ENCODE data around the gene ZFY. TPM values are rescaled to one million over a fixed set of nuclear protein-coding genes. Genes with fewer than 3 reads are reported as not detected.

Gene ZFY
- total and polyA plus RNA-seq, 10 of the 15 experiments (the other 5 are each of a cell fraction or from before 2014, with no cell fraction given), result not detected

DNA sequence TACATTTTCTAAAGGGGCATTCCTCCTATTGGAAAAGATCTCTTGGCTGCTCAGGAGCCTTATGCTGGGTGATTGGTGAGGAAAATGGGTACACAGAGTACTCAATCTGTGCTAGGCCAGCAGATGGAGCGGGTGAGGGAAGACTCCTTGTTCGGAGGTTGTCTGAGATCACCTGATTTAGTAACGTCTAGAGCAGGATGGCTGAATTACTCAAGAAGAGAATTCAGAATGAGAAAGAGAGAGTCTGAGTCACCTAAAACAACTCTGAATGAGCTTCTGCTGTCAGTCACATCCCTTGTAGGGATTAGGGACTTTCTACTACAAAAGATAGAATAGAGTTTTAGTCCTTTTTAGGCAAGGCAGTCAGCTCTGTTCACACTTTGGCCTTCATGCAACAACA, 47.2 kb upstream of the ZFY start:
- H3K9me3 ChIP-seq (replicated peaks; ENCODE audit: control insufficient read depth, insufficient read depth, low read length), result no peaks in the 10 kb centered on the region
- no peak overlapping the region for H3K27ac ChIP-seq (ENCODE audit: control insufficient read depth, insufficient read depth)
- H3K36me3 ChIP-seq (ENCODE audit: control insufficient read depth in 2 of 2, insufficient read depth in 2 of 2, low read length in 1 of 2), result no peaks in the 10 kb centered on the region
- ATAC-seq (no peak), DNase-seq (ENCODE audit: low read depth, low spot score) (no peak), FAIRE-seq (no peak)
- no peak overlapping the region for H2AFZ ChIP-seq (ENCODE audit: control insufficient read depth, low read depth, low read length)
- CTCF ChIA-PET, result no interaction called here
- no CpG with 5 or more reads among the region's 3 CpGs for WGBS (ENCODE audit: insufficient coverage, insufficient replicate concordance, low lambda C conversion rate, missing lambda C conversion rate)
- no peak overlapping the region for H3K4me2 ChIP-seq (ENCODE audit: control insufficient read depth, insufficient read depth)
- SMC1A ChIA-PET (ENCODE audit: uncharacterized antibody, unreplicated experiment), result no interaction called here
- POLR2A ChIA-PET, result no interaction called here
- no peaks in the 10 kb centered on the region for H3K79me2 ChIP-seq (ENCODE audit: control insufficient read depth, insufficient read depth, low read length)
- RAD21 ChIA-PET (ENCODE audit: unreplicated experiment), result no interaction called here
- no peak overlapping the region for H3K9ac ChIP-seq (ENCODE audit: control insufficient read depth, insufficient read depth, low read length)
- no peak for TF ChIP-seq NFYA (IDR thresholded peaks at IDR 0.05; ENCODE audit: borderline replicate concordance, low read depth, low read length)
- no peak for TF ChIP-seq GATAD2B (conservative IDR thresholded peaks at IDR 0.05; ENCODE audit: low read depth)
- TF ChIP-seq BRCA1 (IDR thresholded peaks at IDR 0.05; ENCODE audit: low read depth, low read length), result no peak
- TF ChIP-seq SP1 (IDR thresholded peaks at IDR 0.05; ENCODE audit: low read depth, low read length), result no peak
- TF ChIP-seq CBX5 (IDR thresholded peaks at IDR 0.05; ENCODE audit: low read depth), result no peak
- TF ChIP-seq STAT3 (IDR thresholded peaks at IDR 0.05; ENCODE audit: low read depth, low read length), result no peak
- TF ChIP-seq TAF1 (IDR thresholded peaks at IDR 0.05; ENCODE audit: borderline replicate concordance, low read depth, low read length), result no peak
- TF ChIP-seq, protein P1, sequence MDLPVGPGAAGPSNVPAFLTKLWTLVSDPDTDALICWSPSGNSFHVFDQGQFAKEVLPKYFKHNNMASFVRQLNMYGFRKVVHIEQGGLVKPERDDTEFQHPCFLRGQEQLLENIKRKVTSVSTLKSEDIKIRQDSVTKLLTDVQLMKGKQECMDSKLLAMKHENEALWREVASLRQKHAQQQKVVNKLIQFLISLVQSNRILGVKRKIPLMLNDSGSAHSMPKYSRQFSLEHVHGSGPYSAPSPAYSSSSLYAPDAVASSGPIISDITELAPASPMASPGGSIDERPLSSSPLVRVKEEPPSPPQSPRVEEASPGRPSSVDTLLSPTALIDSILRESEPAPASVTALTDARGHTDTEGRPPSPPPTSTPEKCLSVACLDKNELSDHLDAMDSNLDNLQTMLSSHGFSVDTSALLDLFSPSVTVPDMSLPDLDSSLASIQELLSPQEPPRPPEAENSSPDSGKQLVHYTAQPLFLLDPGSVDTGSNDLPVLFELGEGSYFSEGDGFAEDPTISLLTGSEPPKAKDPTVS (IDR thresholded peaks at IDR 0.05; ENCODE audit: low read depth, low read length), result no peak
- TF ChIP-seq SMAD1 (IDR thresholded peaks at IDR 0.05; ENCODE audit: low read depth, partially characterized antibody), result no peak
- no peak for TF ChIP-seq ZNF24 (IDR thresholded peaks at IDR 0.05)
- TF ChIP-seq, protein P2, sequence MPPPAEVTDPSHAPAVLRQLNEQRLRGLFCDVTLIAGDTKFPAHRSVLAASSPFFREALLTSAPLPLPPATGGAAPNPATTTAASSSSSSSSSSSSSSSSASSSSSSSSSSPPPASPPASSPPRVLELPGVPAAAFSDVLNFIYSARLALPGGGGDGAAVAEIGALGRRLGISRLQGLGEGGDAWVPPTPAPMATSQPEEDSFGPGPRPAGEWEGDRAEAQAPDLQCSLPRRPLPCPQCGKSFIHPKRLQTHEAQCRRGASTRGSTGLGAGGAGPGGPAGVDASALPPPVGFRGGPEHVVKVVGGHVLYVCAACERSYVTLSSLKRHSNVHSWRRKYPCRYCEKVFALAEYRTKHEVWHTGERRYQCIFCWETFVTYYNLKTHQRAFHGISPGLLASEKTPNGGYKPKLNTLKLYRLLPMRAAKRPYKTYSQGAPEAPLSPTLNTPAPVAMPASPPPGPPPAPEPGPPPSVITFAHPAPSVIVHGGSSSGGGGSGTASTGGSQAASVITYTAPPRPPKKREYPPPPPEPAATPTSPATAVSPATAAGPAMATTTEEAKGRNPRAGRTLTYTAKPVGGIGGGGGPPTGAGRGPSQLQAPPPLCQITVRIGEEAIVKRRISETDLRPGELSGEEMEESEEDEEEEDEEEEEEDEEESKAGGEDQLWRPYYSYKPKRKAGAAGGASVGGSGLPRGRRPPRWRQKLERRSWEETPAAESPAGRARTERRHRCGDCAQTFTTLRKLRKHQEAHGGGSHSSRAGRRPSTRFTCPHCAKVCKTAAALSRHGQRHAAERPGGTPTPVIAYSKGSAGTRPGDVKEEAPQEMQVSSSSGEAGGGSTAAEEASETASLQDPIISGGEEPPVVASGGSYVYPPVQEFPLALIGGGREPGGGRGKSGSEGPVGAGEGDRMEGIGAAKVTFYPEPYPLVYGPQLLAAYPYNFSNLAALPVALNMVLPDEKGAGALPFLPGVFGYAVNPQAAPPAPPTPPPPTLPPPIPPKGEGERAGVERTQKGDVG (CRISPR knock-in tag; IDR thresholded peaks at IDR 0.05), result no peak
- TF ChIP-seq DPF2 (IDR thresholded peaks at IDR 0.05), result no peak
- no peak for TF ChIP-seq NR2F1 (conservative IDR thresholded peaks at IDR 0.05)
- H4K20me1 ChIP-seq (ENCODE audit: control insufficient read depth, insufficient read depth), result no peaks in the 10 kb centered on the region
- no peaks in the 10 kb centered on the region for H3K27me3 ChIP-seq (replicated peaks in 1 of 2; ENCODE audit: control insufficient read depth in 2 of 2, insufficient read depth in 2 of 2, low read length in 1 of 2)
- H3K4me3 ChIP-seq, result no peak overlapping the region
- intact Hi-C loops (cut with micrococcal nuclease; ENCODE audit: unreplicated experiment), result no loop called here
- in situ Hi-C loops (cut with MboI), result no loop called here
- no TSS peak for BruUV-seq (replicated peaks)
- H3K4me1 ChIP-seq (ENCODE audit: control insufficient read depth, insufficient read depth, low read length), result no peaks in the 10 kb centered on the region
